ENCODE data around the gene TSPAN3. TPM values are rescaled to one million over a fixed set of nuclear protein-coding genes. Genes with fewer than 3 reads are reported as not detected.

TSPAN3 gene
- total and polyA plus RNA-seq, 4 donors: 49.3 to 82.8 (median 78.7) TPM

DNA sequence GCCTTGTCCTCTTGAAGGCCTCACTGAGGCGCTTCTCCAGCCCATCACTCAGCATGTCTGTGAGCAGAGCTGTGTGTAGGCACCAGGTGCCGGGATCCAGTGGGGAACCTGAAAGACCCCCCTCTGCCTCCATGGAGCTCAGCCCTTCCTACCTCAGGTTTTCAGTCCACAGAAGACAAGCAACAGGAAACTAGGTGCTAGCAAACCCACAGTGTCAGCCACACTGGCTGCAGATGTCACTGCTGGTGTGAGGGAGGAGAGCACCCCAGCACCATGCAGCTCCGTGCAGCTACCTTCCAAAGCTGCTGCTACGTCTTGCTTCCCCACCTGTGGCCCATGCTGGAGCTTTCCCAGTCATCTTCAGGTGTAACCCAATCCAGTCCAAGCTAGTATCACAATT is 58.0 kb downstream of the TSPAN3 start (continued):
- TF ChIP-seq RXRA (IDR thresholded peaks at IDR 0.05): no peak
- no peak for TF ChIP-seq HNF4A (conservative IDR thresholded peaks at IDR 0.05)
- TF ChIP-seq, protein P1, sequence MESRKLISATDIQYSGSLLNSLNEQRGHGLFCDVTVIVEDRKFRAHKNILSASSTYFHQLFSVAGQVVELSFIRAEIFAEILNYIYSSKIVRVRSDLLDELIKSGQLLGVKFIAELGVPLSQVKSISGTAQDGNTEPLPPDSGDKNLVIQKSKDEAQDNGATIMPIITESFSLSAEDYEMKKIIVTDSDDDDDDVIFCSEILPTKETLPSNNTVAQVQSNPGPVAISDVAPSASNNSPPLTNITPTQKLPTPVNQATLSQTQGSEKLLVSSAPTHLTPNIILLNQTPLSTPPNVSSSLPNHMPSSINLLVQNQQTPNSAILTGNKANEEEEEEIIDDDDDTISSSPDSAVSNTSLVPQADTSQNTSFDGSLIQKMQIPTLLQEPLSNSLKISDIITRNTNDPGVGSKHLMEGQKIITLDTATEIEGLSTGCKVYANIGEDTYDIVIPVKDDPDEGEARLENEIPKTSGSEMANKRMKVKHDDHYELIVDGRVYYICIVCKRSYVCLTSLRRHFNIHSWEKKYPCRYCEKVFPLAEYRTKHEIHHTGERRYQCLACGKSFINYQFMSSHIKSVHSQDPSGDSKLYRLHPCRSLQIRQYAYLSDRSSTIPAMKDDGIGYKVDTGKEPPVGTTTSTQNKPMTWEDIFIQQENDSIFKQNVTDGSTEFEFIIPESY (IDR thresholded peaks at IDR 0.05): no peak
- no peak for TF ChIP-seq HNF4G (IDR thresholded peaks at IDR 0.05)
- TF ChIP-seq SP1 (IDR thresholded peaks at IDR 0.05): no peak

- Histone ChIP-seq H3K9ac (ENCODE audit: low read depth in 1 of 2, low read length in 2 of 2) (no peak overlapping the region), H3K27ac (ENCODE audit: low read depth in 1 of 2, low read length in 2 of 2) (peak overlapping the region in 1 of 2 donors; percentile 25), H3K4me1 (ENCODE audit: control insufficient read depth in 4 of 4, insufficient read depth in 4 of 4, low read length in 3 of 4) (no peaks in the 10 kb centered on the region), H3K27me3 (ENCODE audit: control insufficient read depth in 4 of 4, insufficient read depth in 4 of 4, low read length in 3 of 4) (no peaks in the 10 kb centered on the region), H3K4me3 (ENCODE audit: low read depth in 1 of 3, low read length in 3 of 3) (no peak overlapping the region), H3K36me3 (ENCODE audit: control insufficient read depth in 4 of 4, insufficient read depth in 3 of 4, low read depth in 1 of 4, low read length in 3 of 4) (no peaks in the 10 kb centered on the region), H3K9me3 (ENCODE audit: control insufficient read depth in 4 of 4, low read length in 3 of 4) (no peaks in the 10 kb centered on the region)
- TF ChIP-seq JUND (IDR thresholded peaks at IDR 0.05) (no peak), FOXA2 (IDR thresholded peaks at IDR 0.05) (no peak), RAD21 (IDR thresholded peaks at IDR 0.05) (no peak), FOXA1 (IDR thresholded peaks at IDR 0.05) (no peak), HNF4A (conservative IDR thresholded peaks at IDR 0.05) (no peak), EGR1 (IDR thresholded peaks at IDR 0.05; ENCODE audit: low read depth in 2 of 2) (no peak), NR2F2 (IDR thresholded peaks at IDR 0.05) (no peak), RXRA (IDR thresholded peaks at IDR 0.05) (no peak), MAX (IDR thresholded peaks at IDR 0.05) (no peak)
- TF ChIP-seq, protein P2, sequence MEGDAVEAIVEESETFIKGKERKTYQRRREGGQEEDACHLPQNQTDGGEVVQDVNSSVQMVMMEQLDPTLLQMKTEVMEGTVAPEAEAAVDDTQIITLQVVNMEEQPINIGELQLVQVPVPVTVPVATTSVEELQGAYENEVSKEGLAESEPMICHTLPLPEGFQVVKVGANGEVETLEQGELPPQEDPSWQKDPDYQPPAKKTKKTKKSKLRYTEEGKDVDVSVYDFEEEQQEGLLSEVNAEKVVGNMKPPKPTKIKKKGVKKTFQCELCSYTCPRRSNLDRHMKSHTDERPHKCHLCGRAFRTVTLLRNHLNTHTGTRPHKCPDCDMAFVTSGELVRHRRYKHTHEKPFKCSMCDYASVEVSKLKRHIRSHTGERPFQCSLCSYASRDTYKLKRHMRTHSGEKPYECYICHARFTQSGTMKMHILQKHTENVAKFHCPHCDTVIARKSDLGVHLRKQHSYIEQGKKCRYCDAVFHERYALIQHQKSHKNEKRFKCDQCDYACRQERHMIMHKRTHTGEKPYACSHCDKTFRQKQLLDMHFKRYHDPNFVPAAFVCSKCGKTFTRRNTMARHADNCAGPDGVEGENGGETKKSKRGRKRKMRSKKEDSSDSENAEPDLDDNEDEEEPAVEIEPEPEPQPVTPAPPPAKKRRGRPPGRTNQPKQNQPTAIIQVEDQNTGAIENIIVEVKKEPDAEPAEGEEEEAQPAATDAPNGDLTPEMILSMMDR (IDR thresholded peaks at IDR 0.05; ENCODE audit: low read depth, low read length, missing input control): no peak
- TF ChIP-seq, protein P1 (IDR thresholded peaks at IDR 0.05): no peak
- TF ChIP-seq, protein P3, sequence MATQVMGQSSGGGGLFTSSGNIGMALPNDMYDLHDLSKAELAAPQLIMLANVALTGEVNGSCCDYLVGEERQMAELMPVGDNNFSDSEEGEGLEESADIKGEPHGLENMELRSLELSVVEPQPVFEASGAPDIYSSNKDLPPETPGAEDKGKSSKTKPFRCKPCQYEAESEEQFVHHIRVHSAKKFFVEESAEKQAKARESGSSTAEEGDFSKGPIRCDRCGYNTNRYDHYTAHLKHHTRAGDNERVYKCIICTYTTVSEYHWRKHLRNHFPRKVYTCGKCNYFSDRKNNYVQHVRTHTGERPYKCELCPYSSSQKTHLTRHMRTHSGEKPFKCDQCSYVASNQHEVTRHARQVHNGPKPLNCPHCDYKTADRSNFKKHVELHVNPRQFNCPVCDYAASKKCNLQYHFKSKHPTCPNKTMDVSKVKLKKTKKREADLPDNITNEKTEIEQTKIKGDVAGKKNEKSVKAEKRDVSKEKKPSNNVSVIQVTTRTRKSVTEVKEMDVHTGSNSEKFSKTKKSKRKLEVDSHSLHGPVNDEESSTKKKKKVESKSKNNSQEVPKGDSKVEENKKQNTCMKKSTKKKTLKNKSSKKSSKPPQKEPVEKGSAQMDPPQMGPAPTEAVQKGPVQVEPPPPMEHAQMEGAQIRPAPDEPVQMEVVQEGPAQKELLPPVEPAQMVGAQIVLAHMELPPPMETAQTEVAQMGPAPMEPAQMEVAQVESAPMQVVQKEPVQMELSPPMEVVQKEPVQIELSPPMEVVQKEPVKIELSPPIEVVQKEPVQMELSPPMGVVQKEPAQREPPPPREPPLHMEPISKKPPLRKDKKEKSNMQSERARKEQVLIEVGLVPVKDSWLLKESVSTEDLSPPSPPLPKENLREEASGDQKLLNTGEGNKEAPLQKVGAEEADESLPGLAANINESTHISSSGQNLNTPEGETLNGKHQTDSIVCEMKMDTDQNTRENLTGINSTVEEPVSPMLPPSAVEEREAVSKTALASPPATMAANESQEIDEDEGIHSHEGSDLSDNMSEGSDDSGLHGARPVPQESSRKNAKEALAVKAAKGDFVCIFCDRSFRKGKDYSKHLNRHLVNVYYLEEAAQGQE (IDR thresholded peaks at IDR 0.05): no peak
- DNase-seq (ENCODE audit: low spot score): no peak
- WGBS: 94% methylated on average over 3 of the region's 3 CpGs
These were observed 58.7 kb downstream of the TSPAN3 start for GRCh38 chr15:77012117-77012712.

Measured in liver (tissue), 9 donors.